HepG2 (cell line): ENCODE measurements around the gene UBQLN2. TPM values are rescaled to one million over a fixed set of nuclear protein-coding genes. Genes with fewer than 3 reads are reported as not detected.

Experiments
- ATAC-seq: fragments of 200-7000 bp; cut with Tn5 transposase; 3 replicates; pipeline ENCODE4 v1.9.1; 2020; ENCODE audit warnings: mild to moderate bottlenecking, moderate library complexity
- BruUV-seq: library from RNA; stranded (reverse); fragments of 400-500 nt; replicated peaks from 2 replicates; lab custom pipeline; 2021; lab: Mats Ljungman, UMichigan
- CTCF ChIA-PET: fragments of 300-600 bp; formaldehyde crosslinking; extraction: SDS; loops from one replicate; lab custom pipeline; 2021; ENCODE audit warnings: low total read pairs, inconsistent platforms, low intra/inter-chr PET ratio; lab: Yijun Ruan, JAX
- POLR2A ChIA-PET: fragments of 350-600 bp; sonication (Branson Sonifier 250); formaldehyde crosslinking; loops from one replicate; lab custom pipeline; 2020; ENCODE audit warnings: antibody characterized with exemption, inconsistent platforms; lab: Yijun Ruan, JAX
- DNase-seq: peaks from one replicate; pipeline ENCODE4 v3.0.0-alpha.2; 2015; ENCODE audit warnings: low spot score
- FAIRE-seq: peaks from 3 replicates; lab custom pipeline; 2011; peaks lifted over from hg19 to GRCh38; lab: Jason Lieb, UNC
- H2AFZ ChIP-seq: one replicate; pipeline ENCODE4 v1.6.1; 2011; ENCODE audit warnings: low read length, inconsistent platforms
- H3K27ac ChIP-seq: fragments of 300-600 bp; 3 replicates; pipeline ENCODE4 v1.8.0; 2011; ENCODE audit warnings: mixed run types, mild to moderate bottlenecking, mixed read lengths, low read length, inconsistent platforms; ENCODE audit not compliant: insufficient read depth; ENCODE audit errors: extremely low read length
- H3K27me3 ChIP-seq, 2 experiments: fragments of 200-600 bp in 1 of 2; 2 replicates in 1 of 2; 3 replicates in 1 of 2; pipeline versions ENCODE4 v1.6.0 to v1.8.0; 2011; ENCODE audit warnings: low read length in 2 of 2, mild to moderate bottlenecking in 2 of 2, moderate library complexity in 2 of 2, inconsistent platforms in 1 of 2; ENCODE audit not compliant: insufficient read depth in 2 of 2, control insufficient read depth in 1 of 2
- H3K36me3 ChIP-seq, 2 experiments: fragments of 200-600 bp in 1 of 2; replicated peaks in 1 of 2; 2 replicates in 1 of 2; 3 replicates in 1 of 2; pipeline versions ENCODE4 v1.5.1 to v1.8.0; 2011; ENCODE audit warnings: low read length in 2 of 2, inconsistent platforms in 1 of 2; ENCODE audit not compliant: insufficient read depth in 2 of 2, control insufficient read depth in 1 of 2
- H3K4me1 ChIP-seq: 2 replicates; pipeline ENCODE4 v1.5.1; 2012; ENCODE audit warnings: low read length, inconsistent platforms; ENCODE audit not compliant: insufficient read depth
- H3K4me2 ChIP-seq: 2 replicates; pipeline ENCODE4 v1.6.0; 2011; ENCODE audit warnings: low read depth, low read length, inconsistent platforms
- H3K4me3 ChIP-seq, 3 experiments: fragments of 200-600 bp in 1 of 3; sonication (generic), shearing (Covaris generic) in 1 of 3; replicated peaks in 1 of 3; 2 replicates each; pipeline ENCODE4 v1.5.1; 2011 to 2016; ENCODE audit warnings: low read length in 3 of 3, inconsistent platforms in 2 of 3, low read depth in 2 of 3, mild to moderate bottlenecking in 2 of 3, control low read depth in 1 of 3, mixed read lengths in 1 of 3; ENCODE audit not compliant: insufficient read depth in 1 of 3
- H3K79me2 ChIP-seq: one replicate; pipeline ENCODE4 v1.6.1; 2011; ENCODE audit warnings: low read length, inconsistent platforms; ENCODE audit not compliant: insufficient read depth
- H3K9ac ChIP-seq: 2 replicates; pipeline ENCODE4 v1.6.0; 2011; ENCODE audit warnings: mild to moderate bottlenecking, low read depth, low read length, inconsistent platforms; ENCODE audit not compliant: insufficient read depth
- H3K9me3 ChIP-seq: 2 replicates; pipeline ENCODE4 v1.5.1; 2012; ENCODE audit warnings: mild to moderate bottlenecking, low read length
- H4K20me1 ChIP-seq: 2 replicates; pipeline ENCODE4 v1.6.0; 2011; ENCODE audit warnings: inconsistent platforms, mild to moderate bottlenecking, low read length, moderate library complexity; ENCODE audit not compliant: insufficient read depth
- CBFB ChIP-seq: sonication (generic); formaldehyde crosslinking; IDR thresholded peaks from 2 replicates; pipeline ENCODE4 v1.4.0; 2020; ENCODE audit warnings: missing genetic modification reagents
- DPF2 ChIP-seq: sonication (generic); formaldehyde crosslinking; IDR thresholded peaks from 2 replicates; pipeline ENCODE4 v1.4.0; 2020; ENCODE audit warnings: mild to moderate bottlenecking, low read depth, missing genetic modification reagents, borderline replicate concordance
- ELF3 ChIP-seq: IDR thresholded peaks from 2 replicates; pipeline ENCODE4 v1.6.1; 2016; ENCODE audit warnings: missing genetic modification reagents, missing compliant biosample characterization
- GTF2F1 ChIP-seq: fragments of 150-350 bp; IDR thresholded peaks from 2 replicates; pipeline ENCODE4 v1.6.1; 2014; ENCODE audit warnings: low read length
- HES4 ChIP-seq: sonication (generic); formaldehyde crosslinking; IDR thresholded peaks from 2 replicates; pipeline ENCODE4 v1.9.0; 2021; ENCODE audit warnings: mild to moderate bottlenecking, missing genetic modification reagents, borderline replicate concordance
- HNRNPUL1 ChIP-seq: fragments of 200-400 bp; formaldehyde crosslinking; IDR thresholded peaks from 2 replicates; pipeline ENCODE4 v1.6.1; 2017; ENCODE audit warnings: low read depth, mild to moderate bottlenecking, low read length, moderate library complexity
- MTA3 ChIP-seq: sonication (generic); formaldehyde crosslinking; IDR thresholded peaks from 2 replicates; pipeline ENCODE4 v1.4.0; 2020; ENCODE audit warnings: missing genetic modification reagents
- ZBTB2 ChIP-seq: sonication (generic); formaldehyde crosslinking; IDR thresholded peaks from 2 replicates; pipeline ENCODE4 v1.8.0; 2022; ENCODE audit warnings: low read depth, missing genetic modification reagents
- ZFP62 ChIP-seq: sonication (generic); formaldehyde crosslinking; IDR thresholded peaks from 2 replicates; pipeline ENCODE4 v1.4.0; 2020; ENCODE audit warnings: missing genetic modification reagents
- ZNF142 ChIP-seq: sonication (generic); formaldehyde crosslinking; IDR thresholded peaks from 2 replicates; pipeline ENCODE4 v1.4.0; 2020; ENCODE audit warnings: missing genetic modification reagents
- ZNF317 ChIP-seq: sonication (generic); formaldehyde crosslinking; IDR thresholded peaks from 2 replicates; pipeline ENCODE4 v1.5.0; 2020; ENCODE audit warnings: mild to moderate bottlenecking, missing genetic modification reagents
- ZSCAN25 ChIP-seq: sonication (generic); formaldehyde crosslinking; IDR thresholded peaks from 2 replicates; pipeline ENCODE4 v1.8.0; 2022; ENCODE audit warnings: mild to moderate bottlenecking, missing genetic modification reagents
- WGBS: methylation state at CpG from one replicate; pipeline ENCODE4 v1.1.6; 2017; ENCODE audit warnings: low lambda C conversion rate; 5-methylcytosine and 5-hydroxymethylcytosine counted together
- in situ Hi-C: cut with HindIII; loops from 2 replicates; pipeline ENCODE4 v1.10.0; 2017; ENCODE audit warnings: low pct_unique_long_range_greater_than_20kb; ENCODE audit not compliant: extremely low pct_ligation_motif_present
- intact Hi-C: fragments of 100-400 bp; cut with micrococcal nuclease; formaldehyde crosslinking; loops from one replicate; pipeline ENCODE4 v1.10.0; 2022; ENCODE audit not compliant: unreplicated experiment
- polyA plus RNA-seq, 8 experiments: library from polyadenylated mRNA; depleted of rRNA in 3 of 8; stranded (reverse) in 7 of 8; unstranded in 1 of 8; fragments of >200 nt; fragmentation: Illumina TruSeq in 4 of 8; extraction: Trizol in 4 of 8; gene quantifications; 2 replicates each; pipeline versions ENCODE4 v1.2.1 to v1.2.3, GENCODE V29; 2011 to 2016; ENCODE audit warnings: low read depth in 4 of 8, missing spikeins in 1 of 8, mixed read lengths in 1 of 8; ENCODE audit not compliant: insufficient read depth in 1 of 8
- total RNA-seq, 5 experiments: library from RNA; depleted of rRNA; stranded (reverse); fragments of >200 nt; fragmentation: Illumina TruSeq; extraction: Trizol; gene quantifications; 2 replicates each; pipeline ENCODE4 v1.2.3, GENCODE V29; 2016; ENCODE audit warnings: low read depth in 1 of 5
- TF ChIP-seq, protein P1 (sequence below): IDR thresholded peaks from 2 replicates; pipeline ENCODE4 v1.6.1; 2012; ENCODE audit warnings: low read depth, low read length, improper control_type of control experiment
- TF ChIP-seq, protein P2 (sequence below): sonication (generic); formaldehyde crosslinking; IDR thresholded peaks from 2 replicates; pipeline ENCODE4 v1.8.0; 2022; ENCODE audit warnings: mild to moderate bottlenecking, missing genetic modification reagents, moderate library complexity
- TF ChIP-seq, protein P3 (sequence below): sonication (generic); IDR thresholded peaks from 2 replicates; pipeline ENCODE4 v1.6.1; 2016; ENCODE audit warnings: low read depth, borderline replicate concordance

The UBQLN2 gene
- total and polyA plus RNA-seq, 2 of the 13 experiments (the other 11 are each of a cell fraction or from before 2014, with no cell fraction given) = 4.1 to 7.2 TPM

- Histone ChIP-seq H3K9ac (no peak overlapping the region), H4K20me1 (no peaks in the 10 kb centered on the region), H3K4me1 (no peaks in the 10 kb centered on the region), H3K27me3 (no peaks in the 10 kb centered on the region), H3K4me3 (no peak overlapping the region), H3K36me3 (no peaks in the 10 kb centered on the region), H2AFZ (no peak overlapping the region), H3K4me2 (no peak overlapping the region), H3K9me3 (no peaks in the 10 kb centered on the region), H3K79me2 (no peaks in the 10 kb centered on the region), H3K27ac (no peak overlapping the region)
- ATAC-seq (no peak), DNase-seq (no peak), FAIRE-seq (no peak)
- 96% methylated on average over 3 of the region's 3 CpGs for WGBS
- intact Hi-C loops = no loop called here
- in situ Hi-C loops = no loop called here
- BruUV-seq = no TSS peak
- ChIA-PET CTCF (no interaction called here), POLR2A (no interaction called here)
- no peak for TF ChIP-seq ZNF317 (CRISPR knock-in tag)
- no peak for TF ChIP-seq GTF2F1
- TF ChIP-seq ZSCAN25 (CRISPR knock-in tag) = no peak
- TF ChIP-seq DPF2 (CRISPR knock-in tag) = no peak
- no peak for TF ChIP-seq HNRNPUL1
- TF ChIP-seq, protein P1, sequence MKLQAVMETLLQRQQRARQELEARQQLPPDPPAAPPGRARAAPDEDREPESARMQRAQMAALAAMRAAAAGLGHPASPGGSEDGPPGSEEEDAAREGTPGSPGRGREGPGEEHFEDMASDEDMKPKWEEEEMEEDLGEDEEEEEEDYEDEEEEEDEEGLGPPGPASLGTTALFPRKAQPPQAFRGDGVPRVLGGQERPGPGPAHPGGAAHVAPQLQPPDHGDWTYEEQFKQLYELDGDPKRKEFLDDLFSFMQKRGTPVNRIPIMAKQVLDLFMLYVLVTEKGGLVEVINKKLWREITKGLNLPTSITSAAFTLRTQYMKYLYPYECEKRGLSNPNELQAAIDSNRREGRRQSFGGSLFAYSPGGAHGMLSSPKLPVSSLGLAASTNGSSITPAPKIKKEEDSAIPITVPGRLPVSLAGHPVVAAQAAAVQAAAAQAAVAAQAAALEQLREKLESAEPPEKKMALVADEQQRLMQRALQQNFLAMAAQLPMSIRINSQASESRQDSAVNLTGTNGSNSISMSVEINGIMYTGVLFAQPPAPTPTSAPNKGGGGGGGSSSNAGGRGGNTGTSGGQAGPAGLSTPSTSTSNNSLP = no peak
- no peak for TF ChIP-seq MTA3
- TF ChIP-seq ZFP62 = no peak
- no peak for TF ChIP-seq ELF3 (CRISPR knock-in tag)
- TF ChIP-seq, protein P2, sequence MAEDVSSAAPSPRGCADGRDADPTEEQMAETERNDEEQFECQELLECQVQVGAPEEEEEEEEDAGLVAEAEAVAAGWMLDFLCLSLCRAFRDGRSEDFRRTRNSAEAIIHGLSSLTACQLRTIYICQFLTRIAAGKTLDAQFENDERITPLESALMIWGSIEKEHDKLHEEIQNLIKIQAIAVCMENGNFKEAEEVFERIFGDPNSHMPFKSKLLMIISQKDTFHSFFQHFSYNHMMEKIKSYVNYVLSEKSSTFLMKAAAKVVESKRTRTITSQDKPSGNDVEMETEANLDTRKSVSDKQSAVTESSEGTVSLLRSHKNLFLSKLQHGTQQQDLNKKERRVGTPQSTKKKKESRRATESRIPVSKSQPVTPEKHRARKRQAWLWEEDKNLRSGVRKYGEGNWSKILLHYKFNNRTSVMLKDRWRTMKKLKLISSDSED (CRISPR knock-in tag) = no peak
- no peak for TF ChIP-seq HES4 (CRISPR knock-in tag)
- TF ChIP-seq ZNF142 (CRISPR knock-in tag) = no peak
- TF ChIP-seq CBFB = no peak
- no peak for TF ChIP-seq ZBTB2 (CRISPR knock-in tag)
- TF ChIP-seq, protein P3, sequence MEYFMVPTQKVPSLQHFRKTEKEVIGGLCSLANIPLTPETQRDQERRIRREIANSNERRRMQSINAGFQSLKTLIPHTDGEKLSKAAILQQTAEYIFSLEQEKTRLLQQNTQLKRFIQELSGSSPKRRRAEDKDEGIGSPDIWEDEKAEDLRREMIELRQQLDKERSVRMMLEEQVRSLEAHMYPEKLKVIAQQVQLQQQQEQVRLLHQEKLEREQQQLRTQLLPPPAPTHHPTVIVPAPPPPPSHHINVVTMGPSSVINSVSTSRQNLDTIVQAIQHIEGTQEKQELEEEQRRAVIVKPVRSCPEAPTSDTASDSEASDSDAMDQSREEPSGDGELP = no peak
Observed at GRCh38 chrX:56574861-56575260, 11.4 kb downstream of the UBQLN2 start.
